Heart left ventricle (tissue), 16 donors: ENCODE measurements around the gene SIM2. TPM values are rescaled to one million over a fixed set of nuclear protein-coding genes. Genes with fewer than 3 reads are reported as not detected.

Experiments
- ATAC-seq, 4 donors: fragments of 200-7000 bp; cut with Tn5 transposase; one replicate each; pipeline ENCODE4 v1.9.1; 2020 to 2022; ENCODE audit warnings: moderate library complexity in 4 of 4, mild to moderate bottlenecking in 3 of 4, moderate number of reproducible peaks in 1 of 4
- DNase-seq, 5 donors: peaks; one replicate each; pipeline ENCODE4 v3.0.0-alpha.2; 2020
- H3K27ac ChIP-seq, 12 donors: fragments of 200-600 bp; sonication (generic) in 4 of 12; one replicate each; pipeline versions ENCODE4 v1.5.0 to v1.8.0; 2016 to 2022; ENCODE audit warnings: mild to moderate bottlenecking in 2 of 12
- H3K27me3 ChIP-seq, 9 donors: fragments of 200-600 bp; sonication (generic) in 2 of 9; one replicate each; pipeline versions ENCODE4 v1.5.1 to v1.8.0; 2016 to 2022; ENCODE audit warnings: mild to moderate bottlenecking in 3 of 9
- H3K36me3 ChIP-seq, 9 donors: fragments of 200-600 bp; sonication (generic) in 2 of 9; one replicate each; pipeline versions ENCODE4 v1.5.0 to v1.8.0; 2018 to 2022; ENCODE audit warnings: mild to moderate bottlenecking in 2 of 9
- H3K4me1 ChIP-seq, 12 donors: fragments of 200-600 bp; sonication (generic) in 4 of 12; one replicate each; pipeline versions ENCODE4 v1.5.0 to v1.8.0; 2016 to 2022; ENCODE audit warnings: mild to moderate bottlenecking in 3 of 12
- H3K4me3 ChIP-seq, 12 donors: fragments of 200-600 bp; sonication (generic) in 4 of 12; one replicate each; pipeline versions ENCODE4 v1.5.0 to v1.8.0; 2017 to 2022; ENCODE audit warnings: mild to moderate bottlenecking in 9 of 12, moderate library complexity in 4 of 12
- H3K9me3 ChIP-seq, 12 donors: fragments of 200-600 bp; sonication (generic) in 4 of 12; one replicate each; pipeline versions ENCODE4 v1.5.0 to v1.8.0; 2016 to 2022; ENCODE audit warnings: mild to moderate bottlenecking in 1 of 12
- POLR2A ChIP-seq, 2 donors: fragments of 450-650 bp; IDR thresholded peaks; one replicate each; pipeline ENCODE4 v1.6.1; 2017; ENCODE audit warnings: antibody characterized with exemption in 2 of 2, mild to moderate bottlenecking in 2 of 2, moderate library complexity in 2 of 2
- WGBS, 4 donors: extraction: QIAGEN DNeasy Blood & Tissue Kit in 2 of 4; methylation state at CpG; one replicate each; pipeline versions ENCODE4 v1.1.5 to v1.1.7; 2013 to 2018; 5-methylcytosine and 5-hydroxymethylcytosine counted together
- intact Hi-C, 10 donors: fragments of 100-400 bp; cut with DNase I; formaldehyde crosslinking; loops; one replicate each; pipeline versions ENCODE4 v1.11.1 to v1.14.2; 2022
- polyA plus RNA-seq, 2 donors: library from polyadenylated mRNA; stranded (reverse); fragments of 200-250 nt; gene quantifications; one replicate each; pipeline ENCODE4 v1.2.3, GENCODE V29; 2013
- total RNA-seq, 9 donors: library from RNA; depleted of rRNA in 2 of 9; stranded (reverse); fragments of >200 nt in 2 of 9; fragmentation: NEBNext Ultra II Directional in 3 of 9; extraction: Animal tissue kit (Norgen Biotek cat#: 25700) in 3 of 9; gene quantifications; one replicate each; pipeline versions ENCODE4 v1.1.0 to v1.2.4, GENCODE V29; 2016 to 2023
- TF ChIP-seq, protein P1 (sequence below), 12 donors: fragments of 200-600 bp; sonication (generic) in 4 of 12; IDR thresholded peaks; one replicate each; pipeline versions ENCODE4 v1.5.0 to v1.8.0; 2018 to 2022; ENCODE audit warnings: antibody characterized with exemption in 12 of 12, mild to moderate bottlenecking in 5 of 12
- donor health status: ischemic (EF 13 %, LVEDD 7.1; RV severe dilation, severe dysfunction).
- donor health status: healthy with polysubstance abuse.
- donor health status: DM: no; HTN: yes; CAD: no.
- donor health status: DM: no; HTN: no; CAD: no.
- donor health status: ischemic (EF 25% LVEDD 6.9; RV normal size, moderate dysfunction).
- donor health status: ischemic (EF 25% LVEDD 5.7; RV mildly dilated, moderate dysfunction).
- donor health status: healthy.
- donor health status: DM: yes; HTN: yes; CAD: no.
- donor health status: ischemic (EF 35%, LVEDD 5.7; RV mildly dilated, moderate dysfunction).
- donor health status: nonischemic (EF 11% LVEDD 7.7; RV severe dilation, severe dysfunction).
- donor health status: DM: yes; HTN: yes; CAD: no.
- donor health status: PGD.
- donor health status: ischemic (EF 29% LVEDD 5.4; RV normal size, mild dysfunction).
- donor health status: nonischemic (EF 23%, LVEDD 6.1; RV moderate dilation, normal function).

Gene SIM2
- total and polyA plus RNA-seq, 11 donors: 0.01 to 0.88 (median 0.15) TPM; not detected in 8

DNA sequence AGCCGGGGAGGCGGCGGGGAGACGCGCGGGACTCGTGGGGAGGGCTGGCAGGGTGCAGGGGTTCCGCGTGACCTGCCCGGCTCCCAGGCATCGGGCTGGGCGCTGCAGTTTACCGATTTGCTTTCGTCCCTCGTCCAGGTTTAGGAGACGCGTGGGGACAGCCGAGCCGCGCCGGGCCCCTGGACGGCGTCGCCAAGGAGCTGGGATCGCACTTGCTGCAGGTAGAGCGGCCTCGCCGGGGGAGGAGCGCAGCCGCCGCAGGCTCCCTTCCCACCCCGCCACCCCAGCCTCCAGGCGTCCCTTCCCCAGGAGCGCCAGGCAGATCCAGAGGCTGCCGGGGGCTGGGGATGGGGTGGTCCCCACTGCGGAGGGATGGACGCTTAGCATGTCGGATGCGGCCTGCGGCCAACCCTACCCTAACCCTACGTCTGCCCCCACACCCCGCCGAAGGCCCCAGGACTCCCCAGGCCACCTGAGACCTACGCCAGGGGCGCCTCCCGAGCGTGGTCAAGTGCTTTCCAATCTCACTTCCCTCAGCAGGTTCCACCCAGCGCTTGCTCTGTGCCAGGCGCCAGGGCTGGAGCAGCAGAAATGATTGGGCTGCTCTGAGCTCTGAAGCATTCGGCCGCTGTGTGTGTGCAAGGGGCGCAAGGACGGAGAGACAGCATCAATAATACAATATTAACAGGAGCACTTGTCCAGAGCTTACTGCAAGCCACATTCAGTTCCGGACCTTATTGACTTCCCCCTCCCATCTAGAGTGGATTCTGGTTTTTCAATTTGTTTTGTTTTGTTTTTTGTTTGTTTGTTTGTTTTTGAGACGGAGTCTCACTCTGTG, 10.3 kb downstream of the SIM2 start:
- WGBS, 4 donors: 3 to 5% (median 4%) methylated on average over 18 to 55 of the region's 55 CpGs
- peaks cover 0 to 64% (median 33%) of the 10 kb centered on the region in 12 donors for H3K4me1 ChIP-seq
- H3K27ac ChIP-seq: no peak overlapping the region
- intact Hi-C loops: no loop called here
- H3K27me3 ChIP-seq: peaks cover 77 to 100% (median 95%) of the 10 kb centered on the region in 9 donors
- H3K4me3 ChIP-seq: peak overlapping the region in 4 of 12 donors; percentile 8 to 27 (median 13)
- H3K36me3 ChIP-seq: no peaks in the 10 kb centered on the region
- no peaks in the 10 kb centered on the region for H3K9me3 ChIP-seq
- TF ChIP-seq, protein P1, sequence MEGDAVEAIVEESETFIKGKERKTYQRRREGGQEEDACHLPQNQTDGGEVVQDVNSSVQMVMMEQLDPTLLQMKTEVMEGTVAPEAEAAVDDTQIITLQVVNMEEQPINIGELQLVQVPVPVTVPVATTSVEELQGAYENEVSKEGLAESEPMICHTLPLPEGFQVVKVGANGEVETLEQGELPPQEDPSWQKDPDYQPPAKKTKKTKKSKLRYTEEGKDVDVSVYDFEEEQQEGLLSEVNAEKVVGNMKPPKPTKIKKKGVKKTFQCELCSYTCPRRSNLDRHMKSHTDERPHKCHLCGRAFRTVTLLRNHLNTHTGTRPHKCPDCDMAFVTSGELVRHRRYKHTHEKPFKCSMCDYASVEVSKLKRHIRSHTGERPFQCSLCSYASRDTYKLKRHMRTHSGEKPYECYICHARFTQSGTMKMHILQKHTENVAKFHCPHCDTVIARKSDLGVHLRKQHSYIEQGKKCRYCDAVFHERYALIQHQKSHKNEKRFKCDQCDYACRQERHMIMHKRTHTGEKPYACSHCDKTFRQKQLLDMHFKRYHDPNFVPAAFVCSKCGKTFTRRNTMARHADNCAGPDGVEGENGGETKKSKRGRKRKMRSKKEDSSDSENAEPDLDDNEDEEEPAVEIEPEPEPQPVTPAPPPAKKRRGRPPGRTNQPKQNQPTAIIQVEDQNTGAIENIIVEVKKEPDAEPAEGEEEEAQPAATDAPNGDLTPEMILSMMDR (IDR thresholded peaks at IDR 0.05): no peak
- TF ChIP-seq POLR2A (IDR thresholded peaks at IDR 0.05): no peak
- ATAC-seq (peak in 1 of 4 donors; percentile 20), DNase-seq (peak in 1 of 5 donors; percentile 16)

DNA sequence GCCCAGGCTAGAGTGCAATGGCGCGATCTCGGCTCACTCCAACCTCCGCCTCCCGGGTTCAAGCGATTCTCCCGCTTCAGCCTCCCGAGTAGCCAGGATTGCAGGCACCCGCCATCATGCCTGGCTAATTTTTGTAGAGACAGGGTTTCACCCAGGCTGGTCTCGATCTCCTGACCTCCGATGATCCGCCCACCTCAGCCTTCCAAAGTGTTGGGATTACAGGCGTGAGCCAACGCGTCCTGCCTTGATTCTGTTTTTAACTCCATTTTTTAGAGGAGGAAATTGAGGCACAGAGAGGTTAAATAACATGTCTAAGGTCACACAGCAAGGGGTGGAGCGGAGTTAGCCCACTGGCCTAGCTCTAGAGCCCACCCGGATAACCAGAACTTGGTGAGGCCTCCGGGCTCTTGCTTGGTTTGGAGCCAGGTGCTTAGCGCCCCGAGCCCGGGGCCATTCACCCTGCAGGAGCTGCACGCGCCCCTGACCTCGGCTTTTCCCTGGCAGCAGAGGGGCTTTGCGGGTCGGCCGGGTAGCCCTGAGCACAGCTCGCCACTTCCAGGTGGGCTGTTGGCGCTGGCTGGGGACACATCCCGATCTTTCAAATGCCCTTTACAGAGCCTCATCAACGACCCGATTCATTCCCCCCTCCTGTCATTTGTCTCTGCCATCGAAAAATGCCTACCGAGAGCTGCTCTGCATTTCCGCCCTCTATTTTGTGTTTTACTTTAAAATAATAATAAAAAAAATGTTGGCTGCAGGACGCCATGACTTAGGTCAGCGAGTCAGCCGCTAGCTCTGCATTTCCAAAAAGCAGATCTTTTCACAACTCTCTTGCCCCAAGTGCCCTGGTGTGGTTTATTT, 11.2 kb downstream of the SIM2 start:
- 6 to 9% (median 8%) methylated on average over 30 to 38 of the region's 38 CpGs for WGBS, 4 donors
- intact Hi-C loops: no loop called here
- Histone ChIP-seq H3K4me1 (peaks cover 0 to 56% (median 28%) of the 10 kb centered on the region in 12 donors), H3K27ac (no peak overlapping the region), H3K9me3 (no peaks in the 10 kb centered on the region), H3K36me3 (no peaks in the 10 kb centered on the region), H3K27me3 (peaks cover 68 to 100% (median 94%) of the 10 kb centered on the region in 9 donors), H3K4me3 (peak overlapping the region in 1 of 12 donors; percentile 19)
- peak in 1 of 5 donors; percentile 8 for DNase-seq
- no peak for ATAC-seq
- TF ChIP-seq POLR2A (IDR thresholded peaks at IDR 0.05): no peak
- TF ChIP-seq, protein P1 (IDR thresholded peaks at IDR 0.05): no peak

DNA sequence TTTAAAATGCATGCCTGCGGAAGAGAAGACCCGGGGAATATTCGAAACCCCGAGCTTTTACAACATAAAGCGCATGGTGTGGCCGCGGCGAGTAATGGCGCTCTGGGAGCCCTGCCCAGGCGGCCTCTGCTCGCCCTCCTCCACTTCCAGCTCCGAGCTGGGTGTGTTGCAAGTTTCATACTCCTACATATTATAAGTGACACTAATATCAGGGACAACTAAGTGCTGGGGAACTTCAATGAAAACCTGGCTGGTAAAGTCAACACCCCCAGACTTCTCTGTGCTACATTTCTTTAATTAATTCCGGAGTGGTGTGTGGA, 11.8 kb downstream of the SIM2 start:
- whole genome bisulfite sequencing, 4 donors: 7 to 14% (median 9%) methylated on average over 13 of the region's 13 CpGs
- Histone ChIP-seq H3K27ac (no peak overlapping the region), H3K36me3 (no peaks in the 10 kb centered on the region), H3K4me1 (peaks cover 0 to 50% (median 24%) of the 10 kb centered on the region in 12 donors), H3K4me3 (peak overlapping the region in 1 of 12 donors; percentile 19), H3K27me3 (peaks cover 62 to 100% (median 90%) of the 10 kb centered on the region in 9 donors), H3K9me3 (no peaks in the 10 kb centered on the region)
- DNase-seq (peak in 1 of 5 donors; percentile 15), ATAC-seq (no peak)
- intact Hi-C loops: no loop called here
- TF ChIP-seq POLR2A (IDR thresholded peaks at IDR 0.05): no peak
- TF ChIP-seq, protein P1 (IDR thresholded peaks at IDR 0.05): no peak

DNA sequence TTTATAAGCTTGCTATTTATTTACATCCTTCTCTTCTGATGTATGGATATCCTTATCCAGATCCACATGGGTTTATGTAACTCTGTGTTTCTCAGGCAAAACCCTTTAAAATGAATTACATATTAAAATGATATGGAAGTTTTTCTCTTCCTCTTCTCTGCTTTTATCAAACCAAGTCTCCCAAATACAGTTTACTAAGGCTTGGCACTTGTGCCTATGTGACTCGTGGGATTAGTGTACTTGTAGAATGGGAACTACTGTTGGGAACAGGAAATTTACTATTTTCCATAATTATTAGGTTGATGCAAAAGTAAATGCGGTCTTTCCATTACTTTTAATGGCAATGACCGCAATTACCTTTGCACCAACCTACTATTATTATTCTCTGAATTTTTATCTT, 14.8 kb downstream of the SIM2 start:
- ATAC-seq (no peak), DNase-seq (no peak)
- Histone ChIP-seq H3K4me3 (no peak overlapping the region), H3K27ac (no peak overlapping the region), H3K27me3 (peaks cover 32 to 100% (median 73%) of the 10 kb centered on the region in 9 donors), H3K36me3 (no peaks in the 10 kb centered on the region), H3K9me3 (no peaks in the 10 kb centered on the region), H3K4me1 (peaks cover 0 to 20% (median 8%) of the 10 kb centered on the region in 12 donors)
- intact Hi-C loops: no loop called here
- TF ChIP-seq, protein P1 (IDR thresholded peaks at IDR 0.05): no peak
- no peak for TF ChIP-seq POLR2A (IDR thresholded peaks at IDR 0.05)
- 60 to 74% (median 63%) methylated on average over 3 of the region's 3 CpGs for WGBS, 4 donors
